Measurements from ENCODE around the gene FOXF1. TPM values are rescaled to one million over a fixed set of nuclear protein-coding genes. Genes with fewer than 3 reads are reported as not detected.

Gene FOXF1
- total RNA-seq, 1 experiment from 2014 or later: 0.10 TPM

DNA sequence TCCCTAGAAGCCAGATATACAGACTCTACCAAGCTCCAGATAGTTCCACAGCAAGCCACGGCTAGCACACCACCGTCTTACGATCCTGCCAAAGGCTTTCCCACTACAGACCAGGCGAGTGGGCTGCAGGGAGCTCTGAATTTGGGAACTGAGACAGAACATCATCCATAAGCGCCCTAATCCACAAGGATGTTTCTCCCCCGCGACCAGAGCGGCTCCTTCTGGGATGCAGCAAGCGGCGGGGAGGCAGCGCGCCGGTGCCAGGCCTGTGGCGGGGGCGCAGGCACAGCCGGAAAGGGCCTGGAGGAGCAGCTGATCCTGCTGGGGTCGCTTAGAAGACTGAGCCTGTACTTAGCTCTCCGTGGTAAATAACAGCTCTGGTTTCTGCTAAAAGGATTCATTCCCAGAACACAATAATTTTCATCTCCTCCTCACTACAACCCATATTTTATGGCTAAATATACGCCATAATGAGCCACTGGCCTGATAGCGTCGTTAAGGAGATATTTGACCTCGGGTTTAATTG is 16.2 kb upstream of the FOXF1 start:
- Histone ChIP-seq H3K9me3 (ENCODE audit: control insufficient read depth, insufficient read depth, low read depth, low read length) (no peaks in the 10 kb centered on the region), H3K27ac (ENCODE audit: low read length) (no peak overlapping the region), H3K36me3 (ENCODE audit: control insufficient read depth, insufficient read depth, low read length) (no peaks in the 10 kb centered on the region), H3K4me3 (ENCODE audit: low read depth in 2 of 2, low read length in 2 of 2) (no peak overlapping the region), H3K4me1 (ENCODE audit: control insufficient read depth, insufficient read depth, low read length) (peaks cover 3% of the 10 kb centered on the region; the same call in 1 of the 2 replicates), H3K27me3 (ENCODE audit: control insufficient read depth, insufficient read depth, low read length) (peaks cover 20% of the 10 kb centered on the region; the same call in 1 of the 2 replicates)
- TF ChIP-seq SIN3A (IDR thresholded peaks at IDR 0.05; ENCODE audit: borderline replicate concordance, insufficient read depth, low read depth, low read length): no peak
- TF ChIP-seq POLR2AphosphoS5 (IDR thresholded peaks at IDR 0.05; ENCODE audit: low read depth, low read length): no peak
- TF ChIP-seq, protein P1, sequence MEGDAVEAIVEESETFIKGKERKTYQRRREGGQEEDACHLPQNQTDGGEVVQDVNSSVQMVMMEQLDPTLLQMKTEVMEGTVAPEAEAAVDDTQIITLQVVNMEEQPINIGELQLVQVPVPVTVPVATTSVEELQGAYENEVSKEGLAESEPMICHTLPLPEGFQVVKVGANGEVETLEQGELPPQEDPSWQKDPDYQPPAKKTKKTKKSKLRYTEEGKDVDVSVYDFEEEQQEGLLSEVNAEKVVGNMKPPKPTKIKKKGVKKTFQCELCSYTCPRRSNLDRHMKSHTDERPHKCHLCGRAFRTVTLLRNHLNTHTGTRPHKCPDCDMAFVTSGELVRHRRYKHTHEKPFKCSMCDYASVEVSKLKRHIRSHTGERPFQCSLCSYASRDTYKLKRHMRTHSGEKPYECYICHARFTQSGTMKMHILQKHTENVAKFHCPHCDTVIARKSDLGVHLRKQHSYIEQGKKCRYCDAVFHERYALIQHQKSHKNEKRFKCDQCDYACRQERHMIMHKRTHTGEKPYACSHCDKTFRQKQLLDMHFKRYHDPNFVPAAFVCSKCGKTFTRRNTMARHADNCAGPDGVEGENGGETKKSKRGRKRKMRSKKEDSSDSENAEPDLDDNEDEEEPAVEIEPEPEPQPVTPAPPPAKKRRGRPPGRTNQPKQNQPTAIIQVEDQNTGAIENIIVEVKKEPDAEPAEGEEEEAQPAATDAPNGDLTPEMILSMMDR (IDR thresholded peaks at IDR 0.05): no peak
- TF ChIP-seq TCF7L2 (IDR thresholded peaks at IDR 0.05; ENCODE audit: low read depth, low read length): no peak
- TF ChIP-seq, protein P2, sequence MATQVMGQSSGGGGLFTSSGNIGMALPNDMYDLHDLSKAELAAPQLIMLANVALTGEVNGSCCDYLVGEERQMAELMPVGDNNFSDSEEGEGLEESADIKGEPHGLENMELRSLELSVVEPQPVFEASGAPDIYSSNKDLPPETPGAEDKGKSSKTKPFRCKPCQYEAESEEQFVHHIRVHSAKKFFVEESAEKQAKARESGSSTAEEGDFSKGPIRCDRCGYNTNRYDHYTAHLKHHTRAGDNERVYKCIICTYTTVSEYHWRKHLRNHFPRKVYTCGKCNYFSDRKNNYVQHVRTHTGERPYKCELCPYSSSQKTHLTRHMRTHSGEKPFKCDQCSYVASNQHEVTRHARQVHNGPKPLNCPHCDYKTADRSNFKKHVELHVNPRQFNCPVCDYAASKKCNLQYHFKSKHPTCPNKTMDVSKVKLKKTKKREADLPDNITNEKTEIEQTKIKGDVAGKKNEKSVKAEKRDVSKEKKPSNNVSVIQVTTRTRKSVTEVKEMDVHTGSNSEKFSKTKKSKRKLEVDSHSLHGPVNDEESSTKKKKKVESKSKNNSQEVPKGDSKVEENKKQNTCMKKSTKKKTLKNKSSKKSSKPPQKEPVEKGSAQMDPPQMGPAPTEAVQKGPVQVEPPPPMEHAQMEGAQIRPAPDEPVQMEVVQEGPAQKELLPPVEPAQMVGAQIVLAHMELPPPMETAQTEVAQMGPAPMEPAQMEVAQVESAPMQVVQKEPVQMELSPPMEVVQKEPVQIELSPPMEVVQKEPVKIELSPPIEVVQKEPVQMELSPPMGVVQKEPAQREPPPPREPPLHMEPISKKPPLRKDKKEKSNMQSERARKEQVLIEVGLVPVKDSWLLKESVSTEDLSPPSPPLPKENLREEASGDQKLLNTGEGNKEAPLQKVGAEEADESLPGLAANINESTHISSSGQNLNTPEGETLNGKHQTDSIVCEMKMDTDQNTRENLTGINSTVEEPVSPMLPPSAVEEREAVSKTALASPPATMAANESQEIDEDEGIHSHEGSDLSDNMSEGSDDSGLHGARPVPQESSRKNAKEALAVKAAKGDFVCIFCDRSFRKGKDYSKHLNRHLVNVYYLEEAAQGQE (IDR thresholded peaks at IDR 0.05; ENCODE audit: insufficient read depth in 1 of 2, low read depth in 2 of 2, low read length in 1 of 2): no peak
- in situ Hi-C loops (cut with HindIII; ENCODE audit: low pct_unique_long_range_greater_than_20kb, low sequenced_read_pairs) (no loop called here), intact Hi-C loops (cut with micrococcal nuclease; ENCODE audit: unreplicated experiment) (no loop called here)
- CTCF ChIA-PET: interaction anchor here (0.7 kb wide), 1 partner anchor 21 kb away, joined by 3 read pairs; no protein-coding TSS in a partner anchor
- ATAC-seq (no peak), DNase-seq (ENCODE audit: low read depth, low spot score) (no peak)
- POLR2A ChIA-PET: no interaction called here
- no TSS peak for BruUV-seq (replicated peaks)

DNA sequence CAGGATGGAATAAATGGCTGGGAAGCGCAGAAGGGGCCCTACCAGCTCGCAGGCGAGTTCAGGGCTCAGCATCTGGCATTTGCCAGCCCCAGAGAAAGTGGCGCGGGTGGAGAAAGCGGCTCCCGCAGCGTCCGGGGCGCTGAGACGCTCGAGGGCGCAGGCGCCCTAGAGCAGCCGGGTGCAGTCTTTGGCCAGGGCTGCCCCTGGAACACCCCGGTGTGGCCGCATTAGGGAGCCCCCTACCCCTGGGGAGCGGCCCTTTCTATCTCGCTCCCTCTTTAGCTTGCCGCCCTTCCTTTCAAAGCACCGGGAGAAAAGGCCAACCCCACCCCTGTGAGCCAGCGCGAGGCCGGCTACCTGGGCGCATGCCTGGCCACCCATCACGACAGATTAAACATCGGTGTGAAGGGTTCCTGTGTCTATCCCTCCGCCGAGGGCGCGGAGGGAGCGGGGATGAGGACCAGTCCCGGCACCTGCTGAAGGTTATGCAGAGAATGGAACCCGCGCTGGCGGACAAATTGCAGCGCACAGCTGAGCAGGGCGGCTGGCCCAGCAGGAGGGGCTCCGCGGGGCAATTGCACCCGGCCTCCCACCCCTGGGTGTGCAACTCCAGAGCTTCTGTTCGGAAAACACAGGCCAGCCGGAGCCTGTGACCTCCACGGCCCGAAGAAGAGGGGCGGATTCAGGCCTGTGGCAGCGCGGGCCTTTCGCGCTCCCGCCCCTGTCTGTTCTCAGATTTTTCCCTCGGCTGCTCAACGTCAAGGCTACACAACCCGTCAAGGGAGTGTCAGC is 15.6 kb upstream of the FOXF1 start:
- TF ChIP-seq, protein P2 (IDR thresholded peaks at IDR 0.05; ENCODE audit: insufficient read depth in 1 of 2, low read depth in 2 of 2, low read length in 1 of 2): no peak
- TF ChIP-seq SIN3A (IDR thresholded peaks at IDR 0.05; ENCODE audit: borderline replicate concordance, insufficient read depth, low read depth, low read length) (no peak), TCF7L2 (IDR thresholded peaks at IDR 0.05; ENCODE audit: low read depth, low read length) (no peak), POLR2AphosphoS5 (IDR thresholded peaks at IDR 0.05; ENCODE audit: low read depth, low read length) (no peak)
- TF ChIP-seq, protein P1 (IDR thresholded peaks at IDR 0.05): no peak
- Histone ChIP-seq H3K36me3 (ENCODE audit: control insufficient read depth, insufficient read depth, low read length) (no peaks in the 10 kb centered on the region), H3K27me3 (ENCODE audit: control insufficient read depth, insufficient read depth, low read length) (peaks cover 23% of the 10 kb centered on the region; the same call in 1 of the 2 replicates), H3K27ac (ENCODE audit: low read length) (no peak overlapping the region), H3K4me3 (ENCODE audit: low read depth in 2 of 2, low read length in 2 of 2) (no peak overlapping the region), H3K4me1 (ENCODE audit: control insufficient read depth, insufficient read depth, low read length) (peaks cover 3% of the 10 kb centered on the region; the same call in 1 of the 2 replicates), H3K9me3 (ENCODE audit: control insufficient read depth, insufficient read depth, low read depth, low read length) (no peaks in the 10 kb centered on the region)
- ChIA-PET CTCF (no interaction called here), POLR2A (no interaction called here)
- in situ Hi-C loops (cut with HindIII; ENCODE audit: low pct_unique_long_range_greater_than_20kb, low sequenced_read_pairs) (no loop called here), intact Hi-C loops (cut with micrococcal nuclease; ENCODE audit: unreplicated experiment) (no loop called here)
- no TSS peak for BruUV-seq (replicated peaks)
- ATAC-seq: no peak
- DNase-seq (ENCODE audit: low read depth, low spot score): no peak

All from Panc1 (cell line).